GM12872 (cell line): ENCODE data around the gene DRD2.

ENCODE experiments used
- CTCF ChIP-seq: IDR thresholded peaks from 3 replicates; pipeline ENCODE4 v1.5.1; 2011; ENCODE audit warnings: low read depth, mild to moderate bottlenecking, low read length, moderate library complexity; ENCODE audit not compliant: insufficient read depth

The DRD2 gene

DNA sequence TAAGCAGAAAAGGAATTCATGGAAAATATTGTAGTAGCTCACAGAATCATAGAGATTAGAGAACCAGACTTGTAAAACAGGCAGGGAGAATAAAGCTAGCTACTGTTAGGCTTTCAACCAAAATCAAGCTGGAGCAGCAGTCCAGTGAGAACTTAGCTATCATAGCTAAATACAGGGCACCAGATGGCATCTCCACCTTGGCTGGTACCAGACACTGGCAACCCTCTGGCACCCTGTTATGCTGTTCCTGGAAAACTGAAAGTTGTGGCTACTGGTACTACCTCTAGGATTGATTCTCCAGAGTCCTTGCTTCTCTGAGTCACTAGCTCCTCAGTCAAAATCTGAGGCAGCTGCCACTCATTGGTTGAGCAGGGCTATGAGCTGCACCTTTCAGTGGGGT, 6.0 kb upstream of the DRD2 start:
- no peak for TF ChIP-seq CTCF

DNA sequence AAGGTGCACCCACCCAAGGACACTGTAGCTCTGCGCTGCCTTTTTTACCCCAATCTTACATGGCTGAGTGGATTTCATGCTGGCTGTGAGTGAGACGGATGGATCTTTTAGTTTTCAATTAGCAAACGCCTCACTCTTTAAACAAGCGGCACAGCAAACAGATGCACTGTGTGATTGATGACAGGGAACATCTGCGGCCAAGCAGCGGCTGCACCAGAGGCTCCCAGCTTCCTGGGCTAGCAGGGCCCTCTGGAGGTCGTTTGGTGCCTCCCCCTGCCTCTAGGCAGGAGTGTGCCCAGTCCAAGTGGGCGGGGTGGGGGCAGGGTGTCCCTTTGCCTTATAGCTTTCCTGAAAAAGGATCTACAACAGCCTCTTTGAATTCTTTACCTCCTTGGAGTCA, 2.1 kb upstream of the DRD2 start:
- TF ChIP-seq CTCF: no peak

DNA sequence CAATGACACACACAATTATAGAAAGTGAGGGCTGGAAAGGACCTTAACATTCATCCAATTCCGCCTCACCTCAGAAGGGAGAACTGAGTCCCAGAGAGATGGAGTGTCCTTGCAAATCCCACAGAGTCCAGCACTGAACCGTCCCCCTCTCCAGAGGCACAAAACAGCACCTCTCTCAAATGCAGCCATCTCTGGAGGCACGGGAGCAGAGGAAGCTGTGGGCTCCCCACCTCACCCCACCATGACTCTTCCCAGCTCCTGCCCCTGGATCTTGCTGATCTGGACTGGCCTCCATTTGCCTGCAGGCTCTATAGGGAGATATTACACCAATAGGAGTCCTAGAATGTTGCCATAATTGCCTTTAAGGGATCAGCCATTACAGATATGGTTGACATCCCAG, 1.4 kb upstream of the DRD2 start:
- TF ChIP-seq CTCF: no peak

- no peak for TF ChIP-seq CTCF
These were observed 637 bp downstream of the DRD2 start for GRCh38 chr11:113474362-113475159.

- TF ChIP-seq CTCF: no peak
These were observed 1.2 kb downstream of the DRD2 start for GRCh38 chr11:113473983-113474361.

- TF ChIP-seq CTCF: no peak
These were observed 2.7 kb downstream of the DRD2 start for GRCh38 chr11:113472471-113472870.

DNA sequence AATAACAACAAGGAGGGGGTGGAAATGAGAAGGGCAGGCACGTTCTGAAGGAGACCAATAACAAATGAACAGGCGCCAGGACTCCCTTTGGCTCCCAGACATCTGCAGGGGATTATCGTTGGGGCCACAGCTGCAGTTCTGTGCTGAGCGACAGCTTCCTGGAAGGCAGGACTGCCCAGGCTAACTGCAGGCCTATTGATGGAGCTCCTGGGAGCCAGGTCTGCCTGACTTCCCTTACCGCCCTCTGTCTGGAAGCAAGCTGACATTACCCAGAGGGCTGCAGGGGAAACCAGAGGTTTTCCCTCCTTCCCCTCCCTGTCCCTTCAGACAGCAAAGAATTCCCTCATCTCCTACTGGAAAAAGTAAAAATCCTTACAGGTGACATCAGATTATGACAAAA, 5.0 kb downstream of the DRD2 start:
- no peak for TF ChIP-seq CTCF
